ENCODE data around the gene NHLH2. TPM values are rescaled to one million over a fixed set of nuclear protein-coding genes. Genes with fewer than 3 reads are reported as not detected.

The NHLH2 gene
- total RNA-seq, 3 donors from 2014 or later, result not detected

DNA sequence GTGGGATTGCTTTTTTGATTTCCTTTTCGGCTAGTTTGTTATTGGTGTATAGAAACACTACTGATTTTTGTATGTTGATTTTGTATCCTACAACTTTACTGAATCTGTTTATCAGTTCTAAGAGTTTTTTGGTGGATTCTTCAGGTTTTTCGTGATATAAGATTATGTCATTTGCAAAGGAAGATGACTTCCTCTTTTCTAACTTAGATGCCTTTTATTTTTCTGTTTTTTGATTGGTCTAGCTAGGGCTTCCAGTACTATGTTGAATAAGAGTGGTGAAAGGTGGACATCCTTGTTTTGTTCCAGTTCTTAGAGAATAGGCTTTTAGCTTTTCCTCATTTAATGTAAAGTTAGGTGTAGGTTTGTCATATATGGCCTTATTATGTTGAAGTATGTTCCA lies 13.1 kb upstream of the NHLH2 start:
- Histone ChIP-seq H3K27me3 (peaks cover 0 to under 1% of the 10 kb centered on the region in 2 donors), H3K9me3 (peaks cover 0 to 4% of the 10 kb centered on the region in 2 donors), H3K36me3 (no peaks in the 10 kb centered on the region), H3K4me1 (no peaks in the 10 kb centered on the region), H3K27ac (no peak overlapping the region), H3K4me3 (no peak overlapping the region)
- intact Hi-C loops (cut with DNase I; ENCODE audit: low total_unique reads), result no loop called here
- DNase-seq (ENCODE audit: low spot score in 2 of 2), result no peak
- TF ChIP-seq POLR2A (IDR thresholded peaks at IDR 0.05) (no peak), POLR2AphosphoS5 (IDR thresholded peaks at IDR 0.05) (no peak)
- TF ChIP-seq, protein P1, sequence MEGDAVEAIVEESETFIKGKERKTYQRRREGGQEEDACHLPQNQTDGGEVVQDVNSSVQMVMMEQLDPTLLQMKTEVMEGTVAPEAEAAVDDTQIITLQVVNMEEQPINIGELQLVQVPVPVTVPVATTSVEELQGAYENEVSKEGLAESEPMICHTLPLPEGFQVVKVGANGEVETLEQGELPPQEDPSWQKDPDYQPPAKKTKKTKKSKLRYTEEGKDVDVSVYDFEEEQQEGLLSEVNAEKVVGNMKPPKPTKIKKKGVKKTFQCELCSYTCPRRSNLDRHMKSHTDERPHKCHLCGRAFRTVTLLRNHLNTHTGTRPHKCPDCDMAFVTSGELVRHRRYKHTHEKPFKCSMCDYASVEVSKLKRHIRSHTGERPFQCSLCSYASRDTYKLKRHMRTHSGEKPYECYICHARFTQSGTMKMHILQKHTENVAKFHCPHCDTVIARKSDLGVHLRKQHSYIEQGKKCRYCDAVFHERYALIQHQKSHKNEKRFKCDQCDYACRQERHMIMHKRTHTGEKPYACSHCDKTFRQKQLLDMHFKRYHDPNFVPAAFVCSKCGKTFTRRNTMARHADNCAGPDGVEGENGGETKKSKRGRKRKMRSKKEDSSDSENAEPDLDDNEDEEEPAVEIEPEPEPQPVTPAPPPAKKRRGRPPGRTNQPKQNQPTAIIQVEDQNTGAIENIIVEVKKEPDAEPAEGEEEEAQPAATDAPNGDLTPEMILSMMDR (IDR thresholded peaks at IDR 0.05), result no peak

DNA sequence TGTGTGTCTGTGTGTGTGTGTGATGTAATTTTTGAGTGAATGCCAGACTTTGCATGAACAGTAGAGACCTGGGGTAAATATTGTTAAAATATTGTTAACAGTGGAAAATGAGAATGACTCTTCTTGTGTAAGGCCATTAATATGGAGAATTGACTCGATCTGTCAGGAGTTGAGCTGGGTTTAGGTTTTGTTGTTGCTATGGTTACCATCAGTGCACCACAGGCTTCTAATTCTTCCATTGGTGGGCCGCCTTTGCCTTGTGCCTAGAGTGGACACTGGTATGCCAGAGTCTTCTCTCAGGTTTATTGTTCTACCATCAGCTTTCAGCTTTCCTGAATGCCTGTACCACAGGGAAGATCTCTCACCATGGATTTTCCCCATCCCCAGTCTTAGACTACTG lies 10.0 kb upstream of the NHLH2 start:
- no peaks in the 10 kb centered on the region for H3K36me3 ChIP-seq
- peaks cover 0 to 13% of the 10 kb centered on the region in 2 donors for H3K27me3 ChIP-seq
- intact Hi-C loops (cut with DNase I; ENCODE audit: low total_unique reads), result no loop called here
- TF ChIP-seq POLR2A (IDR thresholded peaks at IDR 0.05) (no peak), POLR2AphosphoS5 (IDR thresholded peaks at IDR 0.05) (no peak)
- TF ChIP-seq, protein P1 (IDR thresholded peaks at IDR 0.05), result no peak
- no peak overlapping the region for H3K27ac ChIP-seq
- peaks cover 0 to 4% of the 10 kb centered on the region in 2 donors for H3K9me3 ChIP-seq
- DNase-seq (ENCODE audit: low spot score in 2 of 2), result no peak
- H3K4me3 ChIP-seq, result no peak overlapping the region
- no peaks in the 10 kb centered on the region for H3K4me1 ChIP-seq

DNA sequence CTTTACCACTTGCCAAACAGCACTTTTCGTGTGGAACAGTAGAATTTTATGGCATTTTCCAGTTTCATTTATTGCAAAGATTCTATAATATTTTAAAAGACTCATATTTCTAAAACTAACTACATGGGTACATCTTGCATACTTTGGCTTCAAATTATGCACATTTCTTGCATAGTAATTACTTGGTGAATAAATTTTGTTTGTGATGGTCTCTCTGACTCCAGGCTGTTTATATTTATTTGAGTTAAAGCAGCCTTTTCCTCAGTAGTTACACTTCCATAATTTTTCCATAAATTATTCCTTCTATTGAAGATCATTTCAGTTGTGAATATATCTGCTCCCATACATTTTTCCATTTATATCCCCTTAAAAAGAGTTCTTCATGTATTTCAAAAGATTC lies 6.9 kb upstream of the NHLH2 start:
- intact Hi-C loops (cut with DNase I; ENCODE audit: low total_unique reads), result no loop called here
- peaks cover 0 to 33% of the 10 kb centered on the region in 2 donors for H3K27me3 ChIP-seq
- H3K36me3 ChIP-seq, result no peaks in the 10 kb centered on the region
- no peak overlapping the region for H3K4me3 ChIP-seq
- H3K4me1 ChIP-seq, result no peaks in the 10 kb centered on the region
- peaks cover 0 to 4% of the 10 kb centered on the region in 2 donors for H3K9me3 ChIP-seq
- no peak for DNase-seq (ENCODE audit: low spot score in 2 of 2)
- no peak overlapping the region for H3K27ac ChIP-seq
- TF ChIP-seq POLR2AphosphoS5 (IDR thresholded peaks at IDR 0.05) (no peak), POLR2A (IDR thresholded peaks at IDR 0.05) (no peak)
- TF ChIP-seq, protein P1 (IDR thresholded peaks at IDR 0.05), result no peak

DNA sequence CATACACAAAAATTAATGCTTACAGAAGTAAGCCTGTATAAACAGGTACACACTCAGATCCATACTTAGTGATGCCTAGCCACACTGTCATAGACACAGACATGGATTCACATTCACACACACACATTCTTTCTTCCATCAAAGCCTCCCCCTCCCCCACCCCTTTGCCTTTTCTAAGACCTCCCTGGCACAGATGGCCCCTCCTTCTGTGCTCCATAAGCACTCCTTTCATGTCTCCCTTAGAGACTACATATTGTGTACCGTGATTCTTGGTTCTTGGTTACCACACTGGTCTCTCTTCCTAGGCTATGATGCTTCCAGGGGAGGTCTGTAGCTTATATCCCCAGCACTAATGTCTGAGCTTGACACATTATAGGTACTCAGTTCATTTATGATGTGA lies 2.0 kb upstream of the NHLH2 start:
- Histone ChIP-seq H3K36me3 (no peaks in the 10 kb centered on the region), H3K27ac (no peak overlapping the region), H3K9me3 (no peaks in the 10 kb centered on the region), H3K4me3 (no peak overlapping the region), H3K4me1 (peaks cover 3 to 17% of the 10 kb centered on the region in 2 donors), H3K27me3 (peaks cover 9 to 76% of the 10 kb centered on the region in 2 donors)
- intact Hi-C loops (cut with DNase I; ENCODE audit: low total_unique reads), result no loop called here
- no peak for DNase-seq (ENCODE audit: low spot score in 2 of 2)
- no peak for TF ChIP-seq POLR2A (IDR thresholded peaks at IDR 0.05)
- no peak for TF ChIP-seq POLR2AphosphoS5 (IDR thresholded peaks at IDR 0.05)
- TF ChIP-seq, protein P1 (IDR thresholded peaks at IDR 0.05), result no peak

DNA sequence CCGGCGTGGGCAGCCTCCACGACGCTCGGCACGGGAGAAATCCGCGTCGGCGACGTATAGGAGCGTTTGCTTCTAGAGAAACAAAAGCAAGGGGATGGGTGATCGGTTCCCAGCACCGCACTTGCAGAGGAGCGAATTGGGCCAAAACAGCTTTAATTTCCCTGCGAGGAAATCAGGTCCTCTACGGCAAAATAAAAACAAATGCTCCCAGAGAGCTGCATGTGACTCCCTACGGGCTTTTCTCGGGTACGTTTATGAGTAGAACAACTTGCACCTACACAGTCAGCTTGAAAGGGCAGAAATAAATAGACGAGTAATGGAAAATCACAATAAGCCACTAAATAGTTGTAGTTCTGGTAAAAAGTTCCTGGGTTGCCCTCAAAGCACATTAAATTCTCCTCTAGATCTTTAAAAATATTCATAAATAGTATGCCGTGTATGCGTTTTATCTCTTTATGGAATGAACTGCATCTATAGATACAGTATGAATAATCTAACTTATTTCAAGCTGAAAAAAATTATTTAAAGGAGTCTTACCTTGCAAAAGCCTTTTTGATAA lies 1.2 kb downstream of the NHLH2 start:
- Histone ChIP-seq H3K9me3 (no peaks in the 10 kb centered on the region), H3K27ac (no peak overlapping the region), H3K4me3 (peak overlapping the region in 2 of 3 donors; percentile 37 to 63), H3K4me1 (peaks cover 3 to 18% of the 10 kb centered on the region in 2 donors), H3K27me3 (peaks cover 11 to 72% of the 10 kb centered on the region in 2 donors), H3K36me3 (no peaks in the 10 kb centered on the region)
- DNase-seq (ENCODE audit: low spot score in 2 of 2), result no peak
- intact Hi-C loops (cut with DNase I; ENCODE audit: low total_unique reads), result no loop called here
- no peak for TF ChIP-seq POLR2A (IDR thresholded peaks at IDR 0.05)
- TF ChIP-seq, protein P1 (IDR thresholded peaks at IDR 0.05), result no peak
- TF ChIP-seq POLR2AphosphoS5 (IDR thresholded peaks at IDR 0.05), result no peak
